LNCaP clone FGC (cell line): ENCODE results near the gene ABI1.

Experiments
- DNase-seq: peaks from one replicate; pipeline ENCODE4 v3.0.0-alpha.2; 2011; ENCODE audit warnings: low read depth
- H3K4me3 ChIP-seq: 2 replicates; pipeline ENCODE4 v1.5.1; 2011; ENCODE audit warnings: mild to moderate bottlenecking, low read depth, low read length, control low read depth
- TF ChIP-seq, protein P1 (sequence below): IDR thresholded peaks from 2 replicates; pipeline ENCODE4 v1.5.1; 2012; ENCODE audit warnings: mild to moderate bottlenecking; ENCODE audit not compliant: control insufficient read depth, insufficient read depth; ENCODE audit errors: extremely low read depth

Gene ABI1

DNA sequence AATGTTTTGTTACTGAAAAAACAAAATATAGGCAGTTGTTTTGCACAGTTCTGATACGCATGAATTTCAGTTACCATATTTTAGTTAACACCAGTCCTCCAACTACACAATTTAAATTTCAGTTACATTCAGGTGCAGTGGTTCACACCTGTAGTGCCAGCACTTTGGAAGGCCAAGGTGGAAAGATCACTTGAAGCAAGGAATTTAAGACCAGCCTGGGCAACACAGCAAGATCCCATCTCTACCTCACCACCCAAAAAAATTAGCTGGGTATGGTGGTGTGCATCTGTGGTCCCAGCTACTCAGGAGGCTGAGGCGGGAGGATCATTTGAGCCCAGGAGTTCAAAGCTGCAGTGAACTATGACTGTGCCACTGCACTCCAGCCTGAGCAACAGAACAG, 45.3 kb downstream of the ABI1 start:
- H3K4me3 ChIP-seq: no peak overlapping the region
- no peak for DNase-seq

DNA sequence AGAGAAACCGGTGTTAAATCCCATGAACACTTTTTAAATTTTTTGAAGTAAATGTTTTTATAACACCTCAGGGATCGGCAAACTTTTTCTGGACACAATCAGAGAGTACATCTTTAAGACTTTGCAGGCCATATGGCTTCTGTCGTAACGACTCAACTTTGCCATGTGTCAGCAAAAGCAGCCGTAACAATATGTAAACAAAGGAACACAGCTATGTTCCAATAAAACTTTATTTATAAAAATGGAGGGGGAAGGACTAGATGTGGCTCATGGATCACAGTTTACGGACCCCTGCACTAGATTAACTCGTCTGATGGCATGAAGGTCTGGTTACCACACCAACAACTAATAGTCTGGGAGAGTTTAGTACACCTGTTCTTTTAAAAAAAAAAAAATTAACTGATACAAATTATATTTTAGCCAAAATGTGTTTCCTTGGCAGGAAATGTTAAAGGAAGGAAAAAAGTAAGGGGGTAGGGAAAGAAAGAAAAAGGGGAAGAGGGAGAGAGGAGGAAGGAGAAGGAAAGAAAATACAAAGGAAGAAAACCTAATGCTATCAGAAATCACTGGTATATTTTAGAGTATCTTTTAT, 50.2 kb downstream of the ABI1 start:
- peak; percentile 70 for DNase-seq
- TF ChIP-seq, protein P1, sequence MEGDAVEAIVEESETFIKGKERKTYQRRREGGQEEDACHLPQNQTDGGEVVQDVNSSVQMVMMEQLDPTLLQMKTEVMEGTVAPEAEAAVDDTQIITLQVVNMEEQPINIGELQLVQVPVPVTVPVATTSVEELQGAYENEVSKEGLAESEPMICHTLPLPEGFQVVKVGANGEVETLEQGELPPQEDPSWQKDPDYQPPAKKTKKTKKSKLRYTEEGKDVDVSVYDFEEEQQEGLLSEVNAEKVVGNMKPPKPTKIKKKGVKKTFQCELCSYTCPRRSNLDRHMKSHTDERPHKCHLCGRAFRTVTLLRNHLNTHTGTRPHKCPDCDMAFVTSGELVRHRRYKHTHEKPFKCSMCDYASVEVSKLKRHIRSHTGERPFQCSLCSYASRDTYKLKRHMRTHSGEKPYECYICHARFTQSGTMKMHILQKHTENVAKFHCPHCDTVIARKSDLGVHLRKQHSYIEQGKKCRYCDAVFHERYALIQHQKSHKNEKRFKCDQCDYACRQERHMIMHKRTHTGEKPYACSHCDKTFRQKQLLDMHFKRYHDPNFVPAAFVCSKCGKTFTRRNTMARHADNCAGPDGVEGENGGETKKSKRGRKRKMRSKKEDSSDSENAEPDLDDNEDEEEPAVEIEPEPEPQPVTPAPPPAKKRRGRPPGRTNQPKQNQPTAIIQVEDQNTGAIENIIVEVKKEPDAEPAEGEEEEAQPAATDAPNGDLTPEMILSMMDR: no peak

More for the DNA sequence above, 45.3 kb downstream of the ABI1 start:
- TF ChIP-seq, protein P1: no peak

DNA sequence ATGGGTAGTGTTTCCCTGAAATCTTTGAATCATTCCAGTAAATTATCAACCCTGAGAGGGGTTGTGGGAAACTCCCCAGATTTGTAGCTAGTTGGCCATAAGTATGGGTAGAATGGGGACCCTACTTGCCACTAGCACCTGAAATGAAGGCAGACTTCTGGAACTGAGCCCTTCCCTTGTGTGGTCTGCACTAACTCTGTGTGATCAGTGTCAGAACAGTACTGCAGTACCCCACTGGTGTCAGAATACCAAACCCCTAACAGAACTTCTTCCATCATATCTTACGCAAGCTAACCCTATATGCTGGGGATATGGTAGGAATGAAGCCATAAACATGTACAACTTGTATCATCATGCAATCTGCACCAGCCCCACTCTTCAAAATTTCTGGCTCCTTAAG, 50.8 kb downstream of the ABI1 start:
- H3K4me3 ChIP-seq: peak overlapping the region; percentile 19; the same call in 1 of the 2 replicates
- TF ChIP-seq, protein P1: no peak
- no peak for DNase-seq

More for the DNA sequence above, 50.2 kb downstream of the ABI1 start:
- H3K4me3 ChIP-seq: no peak overlapping the region; the same call in 1 of the 2 replicates

DNA sequence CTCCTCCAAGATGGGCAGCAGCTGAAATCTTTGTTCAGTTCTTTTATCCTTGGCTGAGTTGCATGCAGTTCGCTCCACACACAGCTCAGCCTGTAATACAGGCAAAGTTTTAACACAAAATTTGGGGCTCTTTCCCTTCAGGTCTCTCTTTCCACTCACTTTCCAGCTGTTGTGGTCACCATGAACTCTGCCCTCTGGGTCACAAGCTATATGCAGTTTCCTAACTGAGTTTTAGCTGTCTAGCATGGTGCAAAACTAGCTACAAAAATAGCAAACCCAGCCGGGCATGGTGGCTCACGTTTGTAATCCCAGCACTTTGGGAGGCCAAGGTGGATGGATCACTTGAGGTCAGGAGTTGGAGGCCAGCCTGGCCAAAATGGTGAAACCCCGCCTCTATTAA, 53.2 kb downstream of the ABI1 start:
- H3K4me3 ChIP-seq: no peak overlapping the region
- TF ChIP-seq, protein P1: no peak
- no peak for DNase-seq

DNA sequence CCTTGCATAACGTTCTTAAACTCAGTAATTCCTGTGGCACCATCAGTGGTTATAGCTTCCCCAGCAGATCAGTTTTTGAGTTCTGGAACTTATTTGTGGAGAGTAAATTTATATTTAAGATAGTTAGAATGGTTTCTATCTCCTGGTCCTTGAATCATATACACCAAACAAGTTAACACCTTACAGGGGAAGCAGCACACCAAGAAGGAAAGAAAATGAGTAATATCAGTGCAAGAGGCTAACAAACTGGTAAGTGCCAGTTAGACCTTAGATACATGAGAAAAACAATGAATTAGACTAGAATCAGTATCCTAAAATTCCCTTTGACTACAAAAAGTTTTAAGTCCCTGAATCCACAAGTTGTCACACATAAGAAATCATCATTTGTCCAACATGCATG, 54.2 kb downstream of the ABI1 start:
- TF ChIP-seq, protein P1: no peak
- no peak for DNase-seq
- H3K4me3 ChIP-seq: no peak overlapping the region

DNA sequence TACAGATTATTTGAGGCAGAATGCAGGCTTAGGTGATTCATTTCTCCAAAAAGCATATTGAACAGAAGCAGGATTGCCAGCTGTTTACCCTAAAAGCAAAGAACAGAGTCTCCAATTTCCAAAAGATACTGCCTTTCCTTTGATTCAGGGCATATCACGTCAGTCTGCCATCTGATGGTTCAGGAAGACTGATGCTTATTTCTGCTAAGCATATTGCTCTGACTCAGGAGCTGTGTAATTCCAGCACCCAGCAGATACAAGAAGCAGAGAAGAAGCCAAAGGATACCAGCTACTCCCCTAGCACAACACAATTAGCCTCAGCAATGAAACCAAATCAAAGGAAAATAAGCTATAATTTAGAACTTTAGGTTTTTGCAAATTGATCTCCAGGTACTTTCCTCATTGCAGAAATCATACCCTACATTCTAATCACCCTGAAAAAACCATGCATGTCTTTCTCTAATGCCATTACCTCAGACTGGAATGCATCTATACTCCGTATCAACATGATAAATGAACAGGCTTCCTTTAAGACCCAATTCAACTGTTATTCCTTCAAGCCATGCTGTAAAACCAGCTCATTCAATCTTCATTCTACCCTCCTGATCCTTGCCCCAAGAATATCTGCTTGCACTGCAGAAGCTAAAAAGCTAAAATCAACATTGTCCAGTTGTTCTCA, 55.1 kb downstream of the ABI1 start:
- TF ChIP-seq, protein P1: no peak
- DNase-seq: no peak
- no peak overlapping the region for H3K4me3 ChIP-seq
